H7 (cell line): ENCODE results near the gene NUP54. TPM values are rescaled to one million over a fixed set of nuclear protein-coding genes. Genes with fewer than 3 reads are reported as not detected.

Experiments used
- DNase-seq: peaks from one replicate; pipeline ENCODE4 v3.0.0; 2012
- H3K27me3 ChIP-seq: 2 replicates; pipeline ENCODE4 v1.6.0; 2011; ENCODE audit warnings: mild to moderate bottlenecking, low read length; ENCODE audit not compliant: control insufficient read depth, insufficient read depth
- H3K36me3 ChIP-seq: replicated peaks from 2 replicates; pipeline ENCODE4 v1.5.1; 2011; ENCODE audit warnings: low read length; ENCODE audit not compliant: control insufficient read depth, insufficient read depth
- H3K4me3 ChIP-seq: 2 replicates; pipeline ENCODE4 v1.5.1; 2011; ENCODE audit warnings: low read depth, mild to moderate bottlenecking, control low read depth, low read length, moderate library complexity; ENCODE audit not compliant: insufficient read depth
- total RNA-seq: library from RNA; depleted of rRNA; stranded (reverse); fragments of >200 nt; shearing (Covaris generic); gene quantifications from 2 replicates; pipeline ENCODE4 v1.2.3, GENCODE V29; 2014

The NUP54 gene
- total RNA-seq, 1 experiment from 2014 or later: 102 TPM

DNA sequence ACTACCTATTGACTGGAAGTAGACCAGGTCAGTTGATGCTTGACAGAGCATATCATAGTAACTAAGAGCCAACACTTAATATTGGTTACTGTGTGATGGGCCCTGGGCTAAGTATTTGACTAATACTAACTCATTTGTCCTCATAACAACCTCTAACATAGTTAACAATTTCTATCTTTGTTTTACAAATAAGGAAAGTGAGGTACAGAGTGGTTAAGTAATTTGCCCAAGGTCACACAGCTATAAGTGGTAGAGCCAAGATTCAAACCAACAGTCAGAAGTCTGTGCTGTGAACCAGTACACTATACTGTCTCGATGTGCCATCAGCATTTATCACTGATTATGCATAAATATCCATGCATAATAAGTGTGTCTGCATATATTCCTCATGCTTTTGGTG is 27.1 kb upstream of the NUP54 start:
- Histone ChIP-seq H3K27me3 (no peaks in the 10 kb centered on the region), H3K4me3 (no peak overlapping the region), H3K36me3 (no peaks in the 10 kb centered on the region; the same call in none of the 2 replicates)
- no peak for DNase-seq

DNA sequence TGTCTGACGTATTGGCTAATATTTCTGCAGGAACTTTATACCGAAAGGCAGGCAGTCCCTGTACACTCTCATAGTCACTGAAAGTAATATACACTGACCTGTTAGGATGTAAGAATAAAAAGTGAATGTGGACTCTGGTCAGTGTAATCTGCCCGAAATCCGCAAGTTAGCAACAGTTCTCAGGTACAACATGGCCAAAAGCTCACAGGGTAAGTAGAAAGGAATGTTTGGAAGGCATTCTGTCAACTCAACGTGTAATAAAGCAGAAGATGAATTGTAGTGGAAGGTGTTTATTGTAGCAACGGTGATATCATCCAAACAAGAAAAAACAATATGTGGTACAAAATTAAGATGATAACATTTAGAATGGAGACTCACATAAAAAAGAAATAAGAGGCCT is 26.0 kb upstream of the NUP54 start:
- no peaks in the 10 kb centered on the region for H3K27me3 ChIP-seq
- H3K4me3 ChIP-seq: no peak overlapping the region
- DNase-seq: no peak
- H3K36me3 ChIP-seq: peaks cover 2% of the 10 kb centered on the region

DNA sequence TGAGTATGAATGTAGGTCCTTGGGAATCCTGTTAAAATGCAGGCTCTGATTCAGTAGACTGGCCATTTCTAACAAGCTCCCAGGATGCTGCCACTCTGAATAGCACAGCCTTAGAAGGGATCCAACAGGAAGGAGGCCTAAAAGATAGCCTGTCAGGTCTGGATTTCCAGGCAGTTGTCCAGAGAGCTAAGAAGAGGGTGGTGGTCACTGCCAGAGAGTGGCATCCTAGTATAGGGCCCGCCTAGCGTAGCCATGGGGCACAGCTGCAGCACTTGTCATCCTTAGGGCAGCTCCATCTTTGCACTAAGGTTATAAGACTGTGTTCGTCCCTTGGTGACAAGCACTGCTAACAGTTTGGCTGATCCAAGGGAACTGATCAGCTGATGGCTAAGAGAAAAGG is 20.5 kb upstream of the NUP54 start:
- peaks cover 2% of the 10 kb centered on the region for H3K36me3 ChIP-seq
- no peaks in the 10 kb centered on the region for H3K27me3 ChIP-seq
- DNase-seq: no peak
- H3K4me3 ChIP-seq: no peak overlapping the region

DNA sequence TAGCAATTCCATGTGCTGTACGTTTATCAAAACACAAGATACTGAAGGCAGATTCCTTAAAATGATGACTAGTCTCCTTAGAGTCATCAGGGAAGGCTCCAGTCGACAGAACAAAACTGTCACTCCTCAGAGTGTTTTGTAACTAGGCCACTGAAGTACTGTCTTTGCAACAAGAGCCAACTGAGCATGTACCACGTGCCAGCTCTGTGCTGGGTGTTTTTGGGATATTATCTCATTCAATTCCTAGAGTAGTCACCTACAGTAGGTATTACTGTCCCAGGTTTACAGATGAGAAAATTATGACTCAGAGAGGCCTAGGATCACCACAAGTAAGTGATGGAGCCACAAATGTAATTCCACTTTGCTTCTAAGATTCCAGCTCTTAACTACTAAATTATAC is 18.3 kb upstream of the NUP54 start:
- DNase-seq: no peak
- peaks cover 2% of the 10 kb centered on the region for H3K36me3 ChIP-seq
- no peak overlapping the region for H3K4me3 ChIP-seq
- H3K27me3 ChIP-seq: no peaks in the 10 kb centered on the region

DNA sequence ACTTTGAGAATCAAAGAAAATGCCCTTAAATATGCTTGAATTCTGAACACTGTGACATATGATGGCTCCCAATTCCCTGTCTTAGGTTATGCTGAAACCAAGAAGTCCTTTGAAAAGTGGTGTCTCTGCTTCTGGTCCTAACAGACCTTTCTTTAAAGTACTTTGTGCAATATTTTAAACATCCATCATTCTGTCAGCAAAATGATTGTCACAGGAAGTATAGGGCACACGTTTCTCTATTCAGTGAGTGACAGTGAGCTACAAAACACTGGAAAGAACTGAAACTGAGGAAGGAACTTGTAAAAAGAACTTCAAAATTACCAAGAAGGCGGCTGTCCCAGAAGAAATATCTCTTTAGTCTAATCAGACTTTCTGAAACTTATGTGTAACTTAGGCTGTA is 12.2 kb upstream of the NUP54 start:
- no peak for DNase-seq
- Histone ChIP-seq H3K36me3 (peaks cover 1% of the 10 kb centered on the region; the same call in 1 of the 2 replicates), H3K27me3 (no peaks in the 10 kb centered on the region), H3K4me3 (no peak overlapping the region)

DNA sequence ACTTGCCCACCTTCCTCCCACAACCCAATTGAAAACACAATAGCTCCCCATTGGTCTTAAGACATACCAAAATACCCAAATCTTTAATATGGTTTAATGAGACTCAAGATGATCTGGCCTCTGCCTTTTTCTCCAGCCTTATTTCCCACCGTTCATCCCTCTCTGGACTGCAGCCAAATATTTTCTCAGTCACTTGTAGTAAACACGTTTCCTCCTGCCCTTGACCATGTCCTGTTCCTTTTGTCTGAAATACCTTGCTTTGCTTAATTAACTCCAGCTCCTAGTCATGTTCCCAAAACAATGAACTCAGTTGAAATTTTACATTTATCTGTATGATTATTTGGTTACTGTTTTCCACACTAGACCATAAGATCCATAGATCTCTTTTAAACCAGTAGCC is 8.4 kb upstream of the NUP54 start:
- no peak overlapping the region for H3K4me3 ChIP-seq
- H3K27me3 ChIP-seq: no peaks in the 10 kb centered on the region
- peaks cover 1% of the 10 kb centered on the region; the same call in 1 of the 2 replicates for H3K36me3 ChIP-seq
- DNase-seq: no peak

DNA sequence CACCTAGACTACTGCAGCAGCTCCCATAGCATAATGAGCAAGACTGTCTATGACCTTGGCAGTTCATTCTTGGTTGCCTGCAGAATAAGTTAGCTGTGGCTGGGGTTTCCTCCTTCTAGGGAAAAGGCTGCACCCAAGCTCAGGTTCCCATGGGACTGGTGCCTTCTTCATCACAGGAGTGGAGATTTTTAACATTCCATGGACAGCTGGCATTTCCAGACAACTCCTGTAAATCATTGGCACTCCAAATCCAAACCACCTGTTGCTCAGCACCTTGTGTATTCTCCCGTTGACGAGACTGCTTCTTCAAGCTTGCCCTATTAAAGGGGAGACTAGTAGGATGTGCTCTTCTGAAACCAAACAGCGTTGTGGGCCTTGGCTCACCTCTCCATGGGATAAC is 7.8 kb upstream of the NUP54 start:
- H3K36me3 ChIP-seq: peaks cover 1% of the 10 kb centered on the region; the same call in 1 of the 2 replicates
- H3K27me3 ChIP-seq: no peaks in the 10 kb centered on the region
- DNase-seq: no peak
- no peak overlapping the region for H3K4me3 ChIP-seq

DNA sequence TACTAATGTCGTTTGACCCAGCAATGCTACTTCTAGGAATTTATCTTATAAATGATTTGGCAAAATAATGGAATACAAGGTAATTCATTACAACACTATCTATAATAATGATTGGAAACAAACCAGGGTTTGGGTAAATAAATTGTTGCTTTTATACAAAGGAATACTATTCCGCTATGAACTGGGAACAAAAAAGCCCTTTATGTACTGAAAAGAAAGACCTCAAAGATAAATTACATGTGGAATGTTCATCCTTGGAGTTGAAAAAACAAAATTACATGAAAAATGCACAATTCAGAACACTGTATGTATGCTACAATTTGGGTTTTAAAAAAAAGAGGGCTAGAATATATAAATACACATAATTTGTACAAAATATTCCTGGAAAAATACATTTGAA is 5.2 kb upstream of the NUP54 start:
- H3K27me3 ChIP-seq: no peaks in the 10 kb centered on the region
- DNase-seq: no peak
- no peak overlapping the region for H3K4me3 ChIP-seq
- no peaks in the 10 kb centered on the region for H3K36me3 ChIP-seq

DNA sequence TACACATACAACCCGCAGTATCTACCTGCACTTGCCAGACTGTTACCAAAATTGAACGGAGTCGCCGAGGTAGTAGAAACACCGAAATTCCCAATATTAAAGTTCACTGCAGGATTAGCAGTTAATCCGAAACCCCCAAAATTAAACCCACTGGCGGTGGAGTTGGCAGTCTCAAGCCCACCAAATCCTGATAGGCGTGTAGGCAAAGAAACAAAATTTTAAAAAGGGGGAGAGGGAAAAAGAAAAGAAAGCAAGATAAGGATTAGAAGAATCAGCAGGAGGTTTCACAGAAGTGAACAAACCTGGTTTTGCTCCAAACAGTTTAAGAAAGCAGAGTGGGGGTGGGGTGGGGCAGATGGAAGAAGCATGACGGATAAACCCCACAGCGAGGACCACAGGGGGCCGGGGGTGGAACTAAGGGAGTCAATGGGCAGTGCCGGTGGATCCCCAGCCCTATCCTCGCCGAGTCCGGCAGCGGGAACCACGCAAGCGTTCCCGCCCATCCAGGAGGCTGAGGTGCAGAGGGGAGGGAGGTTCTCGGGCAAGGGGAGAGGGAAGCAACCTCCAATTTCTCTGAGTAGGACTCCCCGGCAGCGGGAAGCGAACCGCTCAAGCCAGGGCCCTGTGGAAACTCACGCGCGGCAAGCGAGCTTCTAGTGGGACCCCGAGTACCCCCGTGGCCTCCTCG is 599 bp downstream of the NUP54 start:
- peak; percentile 94 for DNase-seq
- H3K4me3 ChIP-seq: peak overlapping the region; percentile 77
- H3K36me3 ChIP-seq: peaks cover 5% of the 10 kb centered on the region
- no peaks in the 10 kb centered on the region for H3K27me3 ChIP-seq

DNA sequence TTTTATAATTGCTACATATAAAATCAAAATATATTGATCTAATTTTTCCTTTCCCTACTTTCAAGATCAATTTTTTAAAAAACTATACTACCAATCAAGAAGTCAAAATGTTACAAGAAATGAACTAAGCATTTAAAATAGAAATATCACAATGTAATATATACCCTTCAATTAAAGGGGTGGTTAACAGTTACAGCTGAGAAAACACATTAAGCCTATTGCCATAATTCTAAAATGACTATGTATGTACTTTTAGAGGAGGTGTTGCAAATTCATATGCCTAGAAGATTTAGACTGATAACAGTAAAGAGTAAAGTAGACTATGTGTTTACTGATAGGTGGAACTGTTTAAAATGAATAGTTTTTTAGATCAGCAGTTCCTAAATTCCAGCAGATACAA is 3.7 kb downstream of the NUP54 start:
- peaks cover 10% of the 10 kb centered on the region for H3K36me3 ChIP-seq
- no peaks in the 10 kb centered on the region for H3K27me3 ChIP-seq
- no peak overlapping the region for H3K4me3 ChIP-seq
- DNase-seq: no peak

DNA sequence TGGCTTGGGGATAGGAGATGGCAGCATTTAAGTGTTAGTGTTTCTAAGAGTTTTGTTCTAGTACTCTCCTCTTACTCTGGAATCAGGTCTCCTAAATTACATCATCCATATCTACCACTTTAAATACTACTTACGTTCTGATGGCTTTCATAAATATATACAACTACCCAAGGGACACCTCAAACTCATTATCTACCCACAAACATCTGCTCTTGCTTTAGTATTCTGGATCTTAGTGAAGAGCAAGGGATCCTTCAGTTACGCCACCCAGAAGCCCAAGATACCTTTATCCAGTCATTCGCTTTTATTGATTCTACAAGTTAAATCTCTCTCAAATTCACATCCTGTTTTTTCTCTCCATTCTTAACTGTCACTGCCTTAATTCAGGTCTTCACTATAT is 7.0 kb downstream of the NUP54 start:
- Histone ChIP-seq H3K36me3 (peaks cover 15% of the 10 kb centered on the region), H3K27me3 (no peaks in the 10 kb centered on the region), H3K4me3 (no peak overlapping the region)
- no peak for DNase-seq

DNA sequence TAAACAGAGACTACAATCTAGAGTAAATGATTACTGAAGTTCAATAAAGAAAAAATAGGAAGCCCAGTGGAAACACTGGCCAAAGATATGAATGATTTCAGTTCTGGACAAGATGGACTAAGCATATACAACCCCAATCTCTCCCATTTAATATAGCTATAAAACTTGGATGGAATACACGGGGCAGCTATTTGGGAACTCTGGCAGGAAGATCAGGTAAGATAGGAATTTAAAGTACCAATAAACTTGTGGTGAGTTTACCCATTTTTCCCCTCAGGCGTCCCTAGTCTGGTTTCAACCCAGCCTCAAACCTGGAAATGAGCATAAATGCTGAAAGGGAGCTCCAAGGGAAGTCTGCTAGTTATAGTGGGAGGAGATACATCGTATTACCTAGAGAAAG is 20.4 kb downstream of the NUP54 start:
- Histone ChIP-seq H3K27me3 (no peaks in the 10 kb centered on the region), H3K36me3 (peaks cover 4% of the 10 kb centered on the region), H3K4me3 (no peak overlapping the region)
- no peak for DNase-seq

DNA sequence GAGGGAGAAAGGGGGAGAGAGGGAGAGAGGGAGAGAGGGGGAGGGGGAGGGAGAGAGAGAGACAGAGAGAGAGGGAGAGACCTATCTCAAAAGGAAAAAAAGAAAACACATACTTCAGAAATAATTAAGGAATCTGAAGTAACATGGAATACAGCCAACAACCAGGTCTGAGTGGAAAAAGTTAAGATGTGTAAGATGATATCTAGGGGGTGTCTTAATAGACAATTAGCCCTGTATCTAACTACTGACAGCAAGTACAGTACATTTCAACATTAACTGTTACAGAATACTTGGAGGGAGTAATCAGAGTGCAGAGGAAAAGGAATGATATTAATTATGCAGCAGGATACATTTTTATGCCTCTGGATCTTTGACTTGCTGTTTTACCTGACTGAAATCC is 22.4 kb downstream of the NUP54 start:
- no peak for DNase-seq
- Histone ChIP-seq H3K4me3 (no peak overlapping the region), H3K36me3 (peaks cover 6% of the 10 kb centered on the region), H3K27me3 (no peaks in the 10 kb centered on the region)

DNA sequence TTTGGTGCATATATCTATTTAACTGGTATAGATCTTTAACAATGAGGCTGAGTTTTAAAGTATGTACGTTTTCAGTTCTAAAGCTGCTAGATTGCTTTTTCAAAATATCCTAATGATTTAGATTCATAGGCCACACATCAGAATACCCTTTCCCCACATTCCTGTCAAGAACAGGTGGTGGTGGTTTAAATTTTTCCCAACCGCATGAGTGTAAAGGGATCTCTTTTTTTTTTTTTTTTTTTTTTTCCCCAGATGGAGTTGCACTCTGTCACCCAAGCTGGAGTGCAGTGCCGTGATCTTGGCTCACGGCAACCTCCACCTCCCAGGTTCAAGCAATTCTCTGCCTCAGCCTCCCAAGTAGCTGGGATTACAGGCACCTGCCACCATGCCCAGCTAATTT is 28.0 kb downstream of the NUP54 start:
- no peak for DNase-seq

DNA sequence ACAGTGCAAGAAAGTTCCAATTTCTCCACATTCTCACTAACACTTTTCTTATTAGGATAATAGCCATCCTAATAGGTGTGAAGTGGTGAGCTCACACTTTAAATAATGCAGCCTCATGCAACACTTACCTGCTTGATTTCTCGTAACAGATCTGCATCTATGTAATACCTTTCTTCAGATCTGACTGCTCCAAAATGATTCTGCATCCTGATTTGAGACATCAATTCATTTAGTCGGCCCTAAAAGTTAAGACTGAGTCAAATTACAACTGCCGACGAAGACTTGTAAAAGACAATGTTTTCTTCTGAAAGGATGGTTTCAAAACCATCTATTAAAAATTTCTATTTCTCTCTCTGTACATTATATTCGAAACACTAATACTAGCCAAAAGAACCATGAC is 30.7 kb downstream of the NUP54 start:
- H3K36me3 ChIP-seq: peaks cover 16% of the 10 kb centered on the region

More for the DNA sequence above, 28.0 kb downstream of the NUP54 start:
- no peaks in the 10 kb centered on the region for H3K27me3 ChIP-seq
- no peak overlapping the region for H3K4me3 ChIP-seq
- peaks cover 15% of the 10 kb centered on the region for H3K36me3 ChIP-seq

DNA sequence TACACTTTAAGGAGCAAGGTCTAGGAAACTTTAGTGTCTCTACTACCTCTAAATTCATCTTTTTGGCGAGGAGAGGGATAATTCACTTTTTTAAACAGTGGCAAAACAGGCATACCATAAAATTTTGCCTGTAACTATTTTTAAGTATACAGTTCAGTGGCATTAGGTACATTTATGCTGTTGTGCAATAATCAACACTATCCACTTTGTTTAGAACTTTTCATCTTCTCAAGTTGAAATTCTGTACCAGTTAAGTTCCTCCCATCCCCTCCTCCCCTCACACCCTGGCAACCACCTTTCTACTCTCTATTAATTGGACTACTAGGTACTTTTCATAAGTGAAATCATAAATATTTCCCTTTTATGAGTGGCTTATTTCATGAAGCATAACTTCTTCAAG is 31.4 kb downstream of the NUP54 start:
- no peaks in the 10 kb centered on the region for H3K27me3 ChIP-seq
- H3K36me3 ChIP-seq: peaks cover 15% of the 10 kb centered on the region
- no peak for DNase-seq
- no peak overlapping the region for H3K4me3 ChIP-seq

More for the DNA sequence above, 30.7 kb downstream of the NUP54 start:
- DNase-seq: no peak
- Histone ChIP-seq H3K4me3 (no peak overlapping the region), H3K27me3 (no peaks in the 10 kb centered on the region)
